H1 (cell line): ENCODE results near the gene CHD1L. TPM values are rescaled to one million over a fixed set of nuclear protein-coding genes. Genes with fewer than 3 reads are reported as not detected.

Experiments
- CTCF ChIA-PET: fragments of 300-600 bp; sonication (Branson Sonifier 250); formaldehyde crosslinking; loops from one replicate; lab custom pipeline; 2021; ENCODE audit not compliant: partially characterized antibody; lab: Charles Lee
- POLR2A ChIA-PET: fragments of 300-600 bp; sonication (Branson Sonifier 250); formaldehyde crosslinking; loops from one replicate; lab custom pipeline; 2021; ENCODE audit warnings: inconsistent platforms; ENCODE audit not compliant: partially characterized antibody; lab: Charles Lee
- DNase-seq, 2 experiments: peaks; one replicate each; pipeline versions ENCODE4 v3.0.0 to v3.0.0-alpha.2; 2010 to 2022; ENCODE audit warnings: low spot score in 2 of 2, low read depth in 1 of 2, mixed read lengths in 1 of 2
- FAIRE-seq: peaks from 2 replicates; lab custom pipeline; 2011; peaks lifted over from hg19 to GRCh38; lab: Jason Lieb, UNC
- H2AFZ ChIP-seq: 2 replicates; pipeline ENCODE4 v1.8.1; 2012; ENCODE audit warnings: low read length, inconsistent platforms
- H2AK5ac ChIP-seq: 2 replicates; pipeline ENCODE4 v1.6.1; 2013; ENCODE audit warnings: low read depth, low read length
- H2BK120ac ChIP-seq: replicated peaks from 2 replicates; pipeline ENCODE3; 2013; ENCODE audit warnings: low read depth, low read length, inconsistent platforms
- H2BK12ac ChIP-seq: 2 replicates; pipeline ENCODE4 v1.6.1; 2013; ENCODE audit warnings: low read depth, low read length
- H2BK15ac ChIP-seq: 2 replicates; pipeline ENCODE4 v1.6.1; 2013; ENCODE audit warnings: low read length
- H2BK20ac ChIP-seq: 2 replicates; pipeline ENCODE4 v1.6.1; 2013; ENCODE audit warnings: low read length
- H2BK5ac ChIP-seq: 2 replicates; pipeline ENCODE4 v1.6.1; 2013; ENCODE audit warnings: low read depth, low read length
- H3K14ac ChIP-seq: 2 replicates; pipeline ENCODE4 v1.6.1; 2013; ENCODE audit warnings: inconsistent platforms; ENCODE audit not compliant: insufficient read length
- H3K18ac ChIP-seq: 2 replicates; pipeline ENCODE4 v1.6.1; 2013; ENCODE audit warnings: low read length; ENCODE audit errors: extremely low read depth
- H3K23ac ChIP-seq: 2 replicates; pipeline ENCODE4 v1.6.1; 2013; ENCODE audit warnings: inconsistent platforms; ENCODE audit not compliant: insufficient read length
- H3K23me2 ChIP-seq: 2 replicates; pipeline ENCODE4 v1.6.1; 2013; ENCODE audit warnings: low read depth, low read length
- H3K27ac ChIP-seq: 2 replicates; pipeline ENCODE4 v1.6.1; 2011; ENCODE audit warnings: low read depth, low read length, inconsistent platforms
- H3K27me3 ChIP-seq, 4 experiments: replicated peaks in 1 of 4; 1 replicate in 1 of 4; 2 replicates in 3 of 4; pipeline versions ENCODE4 v1.6.1 to v1.8.1; 2011 to 2013; ENCODE audit warnings: low read length in 3 of 4, mild to moderate bottlenecking in 3 of 4, inconsistent platforms in 2 of 4, mixed read lengths in 2 of 4, moderate library complexity in 1 of 4; ENCODE audit not compliant: control insufficient read depth in 3 of 4, insufficient read depth in 3 of 4; ENCODE audit errors: extremely low read depth in 1 of 4
- H3K36me3 ChIP-seq, 4 experiments: 2 replicates each; pipeline versions ENCODE4 v1.6.1 to v1.8.1; 2011 to 2013; ENCODE audit warnings: mild to moderate bottlenecking in 4 of 4, low read length in 3 of 4, moderate library complexity in 2 of 4, control low read depth in 1 of 4, inconsistent platforms in 1 of 4; ENCODE audit not compliant: insufficient read depth in 4 of 4, control insufficient read depth in 2 of 4
- H3K4ac ChIP-seq: replicated peaks from 2 replicates; pipeline ENCODE3; 2013; ENCODE audit warnings: low read length, low read depth, mixed read lengths, inconsistent platforms; ENCODE audit not compliant: insufficient read length
- H3K4me1 ChIP-seq, 4 experiments: replicated peaks in 1 of 4; 1 replicate in 1 of 4; 2 replicates in 3 of 4; pipeline versions ENCODE4 v1.6.1 to v1.8.1; 2011 to 2013; ENCODE audit warnings: low read length in 3 of 4, inconsistent platforms in 2 of 4, mixed read lengths in 1 of 4; ENCODE audit not compliant: insufficient read depth in 4 of 4, control insufficient read depth in 3 of 4
- H3K4me2 ChIP-seq, 2 experiments: 2 replicates each; pipeline versions ENCODE4 v1.6.1 to v1.8.1; 2011 to 2013; ENCODE audit warnings: low read depth in 2 of 2, low read length in 2 of 2, control low read depth in 1 of 2, inconsistent platforms in 1 of 2, mild to moderate bottlenecking in 1 of 2; ENCODE audit not compliant: insufficient read depth in 1 of 2
- H3K4me3 ChIP-seq, 4 experiments: fragments of 200-600, 300-600 bp in 1 of 4; sonication (generic), shearing (Covaris generic), sonication (Bioruptor Twin) in 1 of 4; 2 replicates each; pipeline versions ENCODE4 v1.5.1 to v1.8.1; 2011 to 2016; ENCODE audit warnings: low read length in 4 of 4, low read depth in 3 of 4, control low read depth in 2 of 4, inconsistent platforms in 2 of 4, mild to moderate bottlenecking in 2 of 4, mixed read lengths in 1 of 4, moderate library complexity in 1 of 4; ENCODE audit not compliant: insufficient read depth in 2 of 4; ENCODE audit errors: extremely low read depth in 1 of 4
- H3K56ac ChIP-seq: replicated peaks from 2 replicates; pipeline ENCODE3; 2013; ENCODE audit warnings: low read depth, mild to moderate bottlenecking, mixed read lengths, low read length, inconsistent platforms; ENCODE audit not compliant: insufficient read length
- H3K79me1 ChIP-seq: 2 replicates; pipeline ENCODE4 v1.6.1; 2013; ENCODE audit warnings: low read depth, low read length, control low read depth
- H3K79me2 ChIP-seq, 2 experiments: 2 replicates each; pipeline versions ENCODE4 v1.6.1 to v1.8.1; 2012 to 2013; ENCODE audit warnings: low read length in 2 of 2, mild to moderate bottlenecking in 2 of 2, inconsistent platforms in 1 of 2; ENCODE audit not compliant: insufficient read depth in 2 of 2, control insufficient read depth in 1 of 2
- H3K9ac ChIP-seq, 4 experiments: replicated peaks in 1 of 4; 1 replicate in 1 of 4; 2 replicates in 3 of 4; pipeline versions ENCODE4 v1.6.1 to v1.8.1; 2011 to 2013; ENCODE audit warnings: low read depth in 3 of 4, low read length in 3 of 4, control low read depth in 2 of 4, mild to moderate bottlenecking in 2 of 4, moderate library complexity in 2 of 4, inconsistent platforms in 1 of 4; ENCODE audit errors: extremely low read depth in 1 of 4
- H3K9me3 ChIP-seq, 2 experiments: 2 replicates each; pipeline versions ENCODE4 v1.6.1 to v1.8.1; 2012 to 2013; ENCODE audit warnings: mild to moderate bottlenecking in 2 of 2, moderate library complexity in 2 of 2, control low read depth in 1 of 2, inconsistent platforms in 1 of 2, low read depth in 1 of 2, low read length in 1 of 2, mixed read lengths in 1 of 2; ENCODE audit not compliant: insufficient read depth in 2 of 2
- H4K20me1 ChIP-seq, 2 experiments: replicated peaks in 1 of 2; 2 replicates each; pipeline versions ENCODE3 to v1.8.1; 2011 to 2013; ENCODE audit warnings: inconsistent platforms in 2 of 2, low read length in 2 of 2, mild to moderate bottlenecking in 1 of 2; ENCODE audit not compliant: insufficient read depth in 2 of 2, control insufficient read depth in 1 of 2
- H4K5ac ChIP-seq: 2 replicates; pipeline ENCODE4 v1.6.1; 2013; ENCODE audit warnings: low read length, low read depth, mixed read lengths, inconsistent platforms; ENCODE audit not compliant: insufficient read length
- H4K8ac ChIP-seq: 2 replicates; pipeline ENCODE4 v1.8.0; 2013; ENCODE audit warnings: mild to moderate bottlenecking, moderate library complexity, low read length, inconsistent platforms; ENCODE audit not compliant: insufficient read depth; ENCODE audit errors: extremely low read depth
- H4K91ac ChIP-seq: replicated peaks from 2 replicates; pipeline ENCODE3; 2013; ENCODE audit warnings: low read length, mixed read lengths, inconsistent platforms; ENCODE audit not compliant: insufficient read length
- CTCF ChIP-seq, 3 experiments: IDR thresholded peaks; 1 replicate in 2 of 3; 2 replicates in 1 of 3; pipeline versions ENCODE4 v1.5.1 to v1.6.1; 2011; ENCODE audit warnings: low read length in 3 of 3, mild to moderate bottlenecking in 3 of 3, inconsistent platforms in 2 of 3, low read depth in 1 of 3, moderate library complexity in 1 of 3; ENCODE audit not compliant: insufficient read depth in 1 of 3; ENCODE audit errors: control extremely low read depth in 1 of 3
- JUN ChIP-seq: IDR thresholded peaks from 2 replicates; pipeline ENCODE4 v1.6.1; 2011; ENCODE audit warnings: low read depth, mild to moderate bottlenecking, improper control_type of control experiment, low read length
- MAFK ChIP-seq: IDR thresholded peaks from 2 replicates; pipeline ENCODE4 v1.6.1; 2012; ENCODE audit warnings: low read depth, mild to moderate bottlenecking, improper control_type of control experiment, low read length
- MAX ChIP-seq: IDR thresholded peaks from 2 replicates; pipeline ENCODE4 v1.6.1; 2012; ENCODE audit warnings: inconsistent platforms
- NANOG ChIP-seq: IDR thresholded peaks from 2 replicates; pipeline ENCODE4 v1.6.1; 2011; ENCODE audit warnings: low read length, low read depth, mild to moderate bottlenecking, inconsistent platforms; ENCODE audit not compliant: insufficient read depth, poor library complexity, severe bottlenecking
- SAP30 ChIP-seq: fragments of 300-600 bp; sonication (generic); IDR thresholded peaks from 2 replicates; pipeline ENCODE4 v1.7.1; 2012; ENCODE audit warnings: low read length, moderate library complexity, mild to moderate bottlenecking, inconsistent platforms; ENCODE audit not compliant: insufficient read depth, insufficient replicate concordance
- USF2 ChIP-seq: IDR thresholded peaks from 2 replicates; pipeline ENCODE4 v1.6.1; 2011; ENCODE audit warnings: low read length, improper control_type of control experiment
- ZNF274 ChIP-seq: IDR thresholded peaks from 2 replicates; pipeline ENCODE4 v1.7.0; 2012; ENCODE audit warnings: low read length, borderline replicate concordance; ENCODE audit errors: extremely low read depth
- WGBS, 2 experiments: shearing (Covaris generic) in 1 of 2; methylation state at CpG; one replicate each; pipeline versions ENCODE4 v1.1.6 to v1.1.7; 2013 to 2015; ENCODE audit warnings: low lambda C conversion rate in 2 of 2, mixed read lengths in 2 of 2, inconsistent platforms in 1 of 2, low coverage in 1 of 2, missing lambda C conversion rate in 1 of 2; ENCODE audit not compliant: insufficient replicate concordance in 2 of 2, insufficient coverage in 1 of 2, insufficient read length in 1 of 2; ENCODE audit errors: extremely low coverage in 1 of 2, missing lambda C conversion rate in 1 of 2; 5-methylcytosine and 5-hydroxymethylcytosine counted together
- polyA plus RNA-seq, 7 experiments: library from polyadenylated mRNA; depleted of rRNA in 3 of 7; stranded (reverse) in 5 of 7; unstranded in 2 of 7; fragments of >200 nt in 5 of 7; fragments of 200-250 nt in 2 of 7; gene quantifications; 1 replicate in 5 of 7; 2 replicates in 1 of 7; 4 replicates in 1 of 7; pipeline versions ENCODE4 v1.2.1 to v1.2.3, GENCODE V29; 2011 to 2013; ENCODE audit warnings: missing spikeins in 2 of 7, mixed read lengths in 2 of 7
- total RNA-seq: library from RNA; stranded (reverse); fragmentation: NEBNext Ultra II Directional; extraction: Animal tissue kit (Norgen Biotek cat#: 25700); gene quantifications from 2 replicates; pipeline ENCODE4 v1.2.1, GENCODE V29; 2021

Gene CHD1L
- total and polyA plus RNA-seq, 2 of the 8 experiments (the other 6 are each of a cell fraction or from before 2014, with no cell fraction given) = 20.2 to 51.2 TPM

DNA sequence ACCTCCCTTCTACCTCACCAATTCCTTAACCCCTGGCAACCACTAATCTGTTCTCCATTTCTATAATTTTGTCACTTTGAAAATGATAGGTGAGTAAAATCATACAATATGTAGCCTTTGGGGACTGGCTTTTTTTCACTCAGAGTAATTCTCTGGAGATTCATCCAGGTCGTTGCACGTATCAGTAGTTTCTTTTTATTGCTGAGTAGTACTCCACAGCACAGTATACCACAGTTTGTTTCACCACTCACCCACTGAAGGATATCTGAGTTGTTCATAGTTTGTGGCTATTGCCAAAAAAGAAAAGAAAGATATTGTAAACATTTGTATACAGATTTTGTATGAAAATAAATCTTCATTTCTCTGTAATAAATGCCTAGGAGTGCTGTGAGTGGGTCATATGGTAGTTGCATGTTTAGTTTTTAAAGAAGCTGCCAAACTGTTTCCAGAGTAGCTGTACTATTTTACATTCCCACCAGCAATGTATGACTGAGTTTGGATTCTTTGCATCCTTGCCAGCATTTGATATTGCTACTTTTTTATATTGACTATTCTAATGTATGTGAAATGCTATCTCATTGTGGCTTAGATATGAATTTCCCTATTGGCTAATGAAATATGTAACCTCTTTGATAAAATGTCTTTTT is 3.7 kb downstream of the CHD1L start:
- CTCF ChIA-PET = interaction anchor here (0.6 to 1.5 kb wide), 2 partner anchors 8 to 50 kb away, joined by 3 read pairs; no protein-coding TSS in a partner anchor
- H3K4ac ChIP-seq = no peak overlapping the region
- no peak for TF ChIP-seq SAP30
- TF ChIP-seq MAX = no peak
- no peak for TF ChIP-seq NANOG
- TF ChIP-seq JUN = no peak
- TF ChIP-seq CTCF (IDR thresholded peaks at IDR 0.05; ENCODE audit: control extremely low read depth in 1 of 3, insufficient read depth in 1 of 3, low read depth in 1 of 3, low read length in 3 of 3) = no peak
- no peak for TF ChIP-seq USF2
- no peak for TF ChIP-seq MAFK
- no peak for TF ChIP-seq ZNF274

More for the DNA sequence above, 3.7 kb downstream of the CHD1L start:
- H3K23ac ChIP-seq = no peak overlapping the region
- no peak overlapping the region for H3K27ac ChIP-seq
- H3K36me3 ChIP-seq = no peaks in the 10 kb centered on the region
- no peaks in the 10 kb centered on the region for H3K9me3 ChIP-seq
- H3K18ac ChIP-seq = no peak overlapping the region
- H3K4me2 ChIP-seq = no peak overlapping the region
- no peak overlapping the region for H4K5ac ChIP-seq
- peaks cover 0 to 7% of the 10 kb centered on the region in 2 experiments for H4K20me1 ChIP-seq
- no peak overlapping the region for H2BK15ac ChIP-seq
- FAIRE-seq (no peak), DNase-seq (no peak)
- peaks cover 4% of the 10 kb centered on the region; the same call in 1 of the 2 replicates for H3K79me1 ChIP-seq
- H4K91ac ChIP-seq = no peak overlapping the region
- H3K14ac ChIP-seq = no peak overlapping the region
- H3K9ac ChIP-seq = no peak overlapping the region
- H2BK12ac ChIP-seq = no peak overlapping the region
- H2AFZ ChIP-seq = no peak overlapping the region
- no peak overlapping the region for H4K8ac ChIP-seq
- 88% methylated on average over 2 of the region's 2 CpGs; no CpG with 5 or more reads in 1 of the 2 experiments for WGBS, 2 experiments
- POLR2A ChIA-PET = interaction anchor here (3.6 kb wide), 1 partner anchor 162 kb away, joined by 15 read pairs; no protein-coding TSS in a partner anchor
- peaks cover 25 to 80% of the 10 kb centered on the region in 2 experiments for H3K79me2 ChIP-seq
- H3K4me1 ChIP-seq = peaks cover 0 to 9% (median 0%) of the 10 kb centered on the region in 4 experiments; a peak in 3 of 7 replicates
- peaks cover 4% of the 10 kb centered on the region; the same call in 1 of the 2 replicates for H3K23me2 ChIP-seq
- H2BK120ac ChIP-seq = no peak overlapping the region
- no peak overlapping the region for H3K56ac ChIP-seq
- H3K4me3 ChIP-seq = no peak overlapping the region
- no peaks in the 10 kb centered on the region for H3K27me3 ChIP-seq
- no peak overlapping the region for H2BK20ac ChIP-seq
- H2BK5ac ChIP-seq = no peak overlapping the region
- H2AK5ac ChIP-seq = no peak overlapping the region
